HG03135 (cell line): ENCODE data around the gene CAPN3.

Source experiments
- ATAC-seq: cut with Tn5 transposase; IDR thresholded peaks from one replicate; pipeline ENCODE4 v1.9.1; 2021; ENCODE audit warnings: mild to moderate bottlenecking, moderate library complexity; ENCODE audit not compliant: unreplicated experiment

Gene CAPN3

DNA sequence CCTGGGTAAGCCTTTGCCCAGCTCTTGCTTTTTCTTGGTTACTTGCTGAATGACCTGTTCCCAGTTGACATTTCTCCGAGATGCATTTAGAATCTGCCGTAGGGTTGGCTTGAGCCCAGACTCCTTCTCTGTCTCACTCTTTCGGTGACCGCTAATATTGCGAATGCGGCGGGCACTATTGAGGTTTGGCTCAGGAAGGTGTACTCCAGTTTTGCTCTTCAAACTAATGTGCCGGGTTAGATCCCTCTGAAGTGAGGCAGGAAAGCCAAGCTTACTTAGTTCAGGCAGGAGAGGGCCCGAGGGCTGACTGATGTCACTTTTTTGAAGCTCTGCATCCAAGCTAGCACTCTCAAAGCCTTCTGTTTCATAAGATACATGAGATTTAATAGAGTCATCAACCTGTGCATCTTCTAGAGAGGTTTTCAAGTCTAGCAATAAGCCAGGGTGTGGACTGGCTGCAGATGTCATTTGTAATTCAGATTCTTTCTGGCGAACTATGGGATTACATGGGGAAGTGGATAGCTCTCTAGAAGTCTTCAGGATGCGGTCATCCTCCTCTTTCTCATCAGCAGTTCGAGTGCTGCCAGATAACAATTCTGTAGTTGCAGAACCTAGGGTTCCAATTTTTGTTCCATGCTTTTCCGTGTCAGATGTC is 90.6 kb downstream of the CAPN3 start:
- no peak for ATAC-seq

DNA sequence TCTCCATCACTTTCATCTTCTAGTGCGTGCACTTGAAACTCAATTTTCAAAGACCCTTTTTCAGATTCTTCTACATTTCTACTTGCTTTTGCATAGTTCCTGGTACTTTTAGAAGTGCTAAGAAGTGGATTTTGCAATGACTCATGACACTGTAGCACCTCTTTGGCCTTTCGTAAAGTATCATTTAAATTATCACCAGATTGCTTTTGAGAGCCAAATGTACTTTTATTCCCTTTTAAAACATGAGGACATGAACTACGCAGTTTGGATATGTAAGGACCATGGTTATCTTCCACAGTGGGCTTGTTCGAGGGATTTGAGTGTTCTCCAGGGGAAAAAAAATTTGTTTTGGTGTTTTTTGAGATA is 91.1 kb downstream of the CAPN3 start:
- ATAC-seq = no peak

DNA sequence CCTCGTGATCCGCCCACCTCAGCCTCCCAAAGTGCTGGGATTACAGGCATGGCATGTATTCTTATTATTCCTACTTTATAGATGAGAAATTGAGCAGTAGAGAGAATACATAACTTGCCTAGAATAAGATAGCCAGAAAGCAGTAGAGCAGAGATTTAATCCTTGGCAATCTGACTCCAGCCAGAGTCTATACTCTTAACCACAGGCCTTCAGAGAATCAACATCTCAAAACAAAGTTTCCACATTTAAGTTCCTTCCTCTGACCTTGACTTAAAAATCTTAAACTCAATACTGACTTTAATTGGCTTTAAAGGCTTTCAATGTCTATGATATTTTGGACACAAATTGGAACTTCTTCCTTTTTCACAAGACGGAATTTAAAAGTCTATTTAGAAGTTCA is 94.5 kb downstream of the CAPN3 start:
- no peak for ATAC-seq

DNA sequence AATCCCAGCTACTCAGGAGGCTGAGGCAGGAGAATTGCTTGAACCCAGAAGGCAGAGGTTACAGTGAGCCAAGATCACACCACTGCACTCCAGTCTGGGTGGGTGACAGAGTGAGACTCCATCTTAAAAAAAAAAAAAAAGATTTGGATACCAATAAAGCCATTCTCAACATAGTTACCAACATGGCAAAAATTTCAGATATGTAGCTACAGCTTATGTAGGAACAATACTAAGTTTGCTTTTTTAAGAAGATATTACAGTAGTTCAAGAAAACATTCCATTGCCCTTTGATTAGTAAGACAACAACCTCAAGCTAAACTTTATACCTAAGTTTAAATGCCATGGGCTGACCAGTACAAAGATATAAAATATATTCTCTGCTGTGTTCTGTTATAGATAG is 97.2 kb downstream of the CAPN3 start:
- ATAC-seq = no peak

DNA sequence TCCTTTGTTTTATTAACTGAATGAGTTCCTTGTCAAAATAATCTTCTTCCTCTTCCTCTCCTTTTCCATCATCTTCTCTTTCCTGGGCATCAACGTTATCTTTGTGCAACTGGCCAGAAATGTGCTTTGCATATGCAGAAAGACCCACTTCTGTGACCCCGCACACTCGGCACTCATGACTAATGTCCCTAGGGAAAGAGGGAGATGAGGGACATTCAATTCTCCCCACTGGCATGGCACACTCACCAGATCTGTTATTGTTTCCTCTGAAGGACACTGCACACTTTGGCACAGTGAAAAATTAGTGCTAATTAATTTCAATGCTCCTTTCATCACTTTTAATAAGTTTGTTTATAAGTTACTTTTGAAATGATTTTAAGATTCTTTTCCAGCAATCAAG is 97.7 kb downstream of the CAPN3 start:
- ATAC-seq = no peak

DNA sequence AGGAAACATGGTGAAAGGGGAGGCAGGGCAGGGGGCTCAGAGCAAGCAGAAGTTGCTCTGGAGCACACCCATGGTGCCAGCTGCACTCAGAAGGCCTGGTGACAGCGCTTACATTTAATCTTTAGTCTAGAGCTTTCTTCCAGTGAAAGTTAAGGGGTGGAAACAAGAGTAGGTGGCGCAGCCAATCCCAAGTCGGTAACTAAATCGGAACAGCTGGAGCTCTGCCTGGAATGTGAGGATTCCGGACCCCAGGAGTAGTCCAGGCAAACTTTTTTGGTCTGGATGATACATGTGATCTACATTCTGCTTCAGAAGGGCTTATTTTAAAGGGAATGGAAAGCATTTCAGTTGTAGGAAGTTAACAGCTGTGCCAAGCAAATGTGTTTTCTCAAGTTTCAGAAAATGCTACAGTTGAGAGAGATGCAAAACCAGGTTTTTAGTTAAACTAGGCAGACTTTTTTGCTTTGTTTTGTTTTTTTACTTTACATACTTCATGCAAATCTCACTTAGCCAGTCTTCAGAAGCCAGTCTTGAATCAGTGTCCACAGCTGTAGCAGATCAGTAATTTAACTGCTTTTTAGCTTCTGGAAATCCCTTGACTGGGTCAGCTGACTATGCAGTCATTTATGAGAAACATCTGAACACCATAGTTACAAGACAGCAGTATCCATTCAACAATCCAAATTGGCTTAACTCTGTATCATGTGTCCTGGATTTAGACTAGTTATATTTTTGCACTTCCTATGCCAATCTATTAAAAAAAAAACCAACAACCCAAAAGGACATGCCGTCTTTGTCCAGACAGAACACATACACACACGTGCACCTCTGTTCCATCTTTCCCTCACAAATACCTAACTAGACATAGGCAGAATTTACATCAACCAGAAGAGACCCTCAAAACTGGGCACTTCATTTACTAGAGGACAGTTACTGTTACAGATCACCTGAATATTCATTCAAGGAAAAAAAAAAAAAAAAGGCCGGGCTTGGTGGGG is 98.4 kb downstream of the CAPN3 start:
- peak; percentile 75 for ATAC-seq

DNA sequence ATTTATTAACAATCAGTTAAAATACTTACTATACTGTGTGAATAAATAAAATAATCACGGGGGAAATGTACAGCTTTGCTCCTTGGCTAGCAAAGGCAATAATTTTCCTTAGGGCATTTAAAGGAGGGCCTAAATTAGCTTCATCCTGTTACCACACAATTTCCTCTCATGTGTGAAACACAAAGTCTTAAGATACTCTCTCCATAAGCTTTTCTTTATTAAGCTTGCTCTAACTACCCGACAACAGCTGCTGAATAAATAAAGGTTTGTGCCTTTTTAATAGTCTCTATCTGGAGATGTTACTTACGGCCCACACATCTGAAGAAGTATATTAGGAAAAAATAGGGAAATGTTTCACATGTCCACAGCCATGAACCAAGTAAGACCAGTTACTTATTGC is 102.0 kb downstream of the CAPN3 start:
- ATAC-seq = no peak
